Measurements from ENCODE around the gene UFD1. TPM values are rescaled to one million over a fixed set of nuclear protein-coding genes. Genes with fewer than 3 reads are reported as not detected.

UFD1 gene
- total RNA-seq, 4 donors from 2014 or later = 4.9 to 57.2 (median 36.8) TPM

- intact Hi-C loops (cut with DNase I; ENCODE audit: low total_unique reads) = no loop called here
- 89 to 95% methylated on average over 4 to 18 of the region's 18 CpGs for WGBS, 2 donors (ENCODE audit: low coverage in 1 of 2)
- no peak overlapping the region for H3K27ac ChIP-seq
- no peaks in the 10 kb centered on the region for H3K36me3 ChIP-seq
- H3K9me3 ChIP-seq = no peaks in the 10 kb centered on the region
- H3K4me3 ChIP-seq = no peak overlapping the region
- H3K4me1 ChIP-seq = no peaks in the 10 kb centered on the region
- TF ChIP-seq CTCF (IDR thresholded peaks at IDR 0.05) (no peak), EP300 (IDR thresholded peaks at IDR 0.05; ENCODE audit: low read depth) (no peak), POLR2A (IDR thresholded peaks at IDR 0.05) (no peak), POLR2AphosphoS5 (IDR thresholded peaks at IDR 0.05) (no peak)
- DNase-seq = no peak
- H3K27me3 ChIP-seq = no peaks in the 10 kb centered on the region
- in situ Hi-C loops (cut with MboI; ENCODE audit: low pct_ligation_motif_present in 1 of 4, low pct_unique_long_range_greater_than_20kb in 1 of 4, low sequenced_read_pairs in 3 of 4) = no loop called here
Measured at GRCh38 chr22:19504900-19505734, 26.1 kb upstream of the UFD1 start.

GRCh38 chr22:19503869-19504268 lies 24.9 kb upstream of the UFD1 start:
- no peak for DNase-seq
- H3K36me3 ChIP-seq = no peaks in the 10 kb centered on the region
- no peaks in the 10 kb centered on the region for H3K9me3 ChIP-seq
- H3K27ac ChIP-seq = no peak overlapping the region
- TF ChIP-seq EP300 (IDR thresholded peaks at IDR 0.05; ENCODE audit: low read depth) (no peak), CTCF (IDR thresholded peaks at IDR 0.05) (no peak), POLR2AphosphoS5 (IDR thresholded peaks at IDR 0.05) (no peak), POLR2A (IDR thresholded peaks at IDR 0.05) (no peak)
- H3K4me3 ChIP-seq = no peak overlapping the region
- intact Hi-C loops (cut with DNase I; ENCODE audit: low total_unique reads) = no loop called here
- in situ Hi-C loops (cut with MboI; ENCODE audit: low pct_ligation_motif_present in 1 of 4, low pct_unique_long_range_greater_than_20kb in 1 of 4, low sequenced_read_pairs in 3 of 4) = no loop called here
- WGBS, 2 donors (ENCODE audit: low coverage in 1 of 2) = 94% methylated on average over 9 of the region's 9 CpGs; no CpG with 5 or more reads in 1 of the 2 donors
- H3K4me1 ChIP-seq = no peaks in the 10 kb centered on the region
- H3K27me3 ChIP-seq = no peaks in the 10 kb centered on the region

GRCh38 chr22:19503367-19503766 lies 24.4 kb upstream of the UFD1 start:
- no peak overlapping the region for H3K27ac ChIP-seq
- H3K4me1 ChIP-seq = no peaks in the 10 kb centered on the region
- intact Hi-C loops (cut with DNase I; ENCODE audit: low total_unique reads) = no loop called here
- WGBS, 2 donors (ENCODE audit: low coverage in 1 of 2) = 86% methylated on average over 7 of the region's 7 CpGs; no CpG with 5 or more reads in 1 of the 2 donors
- no peaks in the 10 kb centered on the region for H3K27me3 ChIP-seq
- no peaks in the 10 kb centered on the region for H3K9me3 ChIP-seq
- DNase-seq = no peak
- in situ Hi-C loops (cut with MboI; ENCODE audit: low pct_ligation_motif_present in 1 of 4, low pct_unique_long_range_greater_than_20kb in 1 of 4, low sequenced_read_pairs in 3 of 4) = no loop called here
- H3K4me3 ChIP-seq = no peak overlapping the region
- TF ChIP-seq POLR2AphosphoS5 (IDR thresholded peaks at IDR 0.05) (no peak), POLR2A (IDR thresholded peaks at IDR 0.05) (no peak), EP300 (IDR thresholded peaks at IDR 0.05; ENCODE audit: low read depth) (no peak), CTCF (IDR thresholded peaks at IDR 0.05) (no peak)
- no peaks in the 10 kb centered on the region for H3K36me3 ChIP-seq

- no peaks in the 10 kb centered on the region for H3K9me3 ChIP-seq
- H3K27ac ChIP-seq = no peak overlapping the region
- TF ChIP-seq POLR2AphosphoS5 (IDR thresholded peaks at IDR 0.05) (no peak), EP300 (IDR thresholded peaks at IDR 0.05; ENCODE audit: low read depth) (no peak), CTCF (IDR thresholded peaks at IDR 0.05) (no peak), POLR2A (IDR thresholded peaks at IDR 0.05) (no peak)
- no peaks in the 10 kb centered on the region for H3K4me1 ChIP-seq
- no peaks in the 10 kb centered on the region for H3K27me3 ChIP-seq
- intact Hi-C loops (cut with DNase I; ENCODE audit: low total_unique reads) (no loop called here), in situ Hi-C loops (cut with MboI; ENCODE audit: low pct_ligation_motif_present in 1 of 4, low pct_unique_long_range_greater_than_20kb in 1 of 4, low sequenced_read_pairs in 3 of 4) (no loop called here)
- no peak for DNase-seq
- H3K4me3 ChIP-seq = no peak overlapping the region
- WGBS, 2 donors (ENCODE audit: low coverage in 1 of 2) = 67 to 79% methylated on average over 3 of the region's 3 CpGs
- no peaks in the 10 kb centered on the region for H3K36me3 ChIP-seq
Measured at GRCh38 chr22:19501897-19502447, 23.0 kb upstream of the UFD1 start.
